HG02623 (cell line): ENCODE data around the gene NLGN3.
A peak's percentile ranks its signal among the peaks of the same experiment; 100 is the strongest.

ENCODE experiments used
- ATAC-seq: cut with Tn5 transposase; IDR thresholded peaks from one replicate; pipeline ENCODE4 v1.9.1; 2021; ENCODE audit warnings: moderate library complexity; ENCODE audit not compliant: unreplicated experiment

The NLGN3 gene

GRCh38 chrX:71144651-71145050, at the start of gene NLGN3:
Gene NLGN3 (plus strand): TSS chrX:71144841. CDS start chrX:71147750, 2,909 bp downstream.
- ATAC-seq: no peak

GRCh38 chrX:71095033-71095432, 49.6 kb upstream of the NLGN3 start:
- no peak for ATAC-seq

GRCh38 chrX:71095555-71095980, 49.1 kb upstream of the NLGN3 start, which contains the start of gene FOXO4:
Gene FOXO4 (plus strand): TSS chrX:71095851. CDS start chrX:71096529, 678 bp downstream.
- ATAC-seq: peak; percentile 93

GRCh38 chrX:71095981-71096759, 48.5 kb upstream of the NLGN3 start:
- ATAC-seq: no peak

GRCh38 chrX:71096760-71097032, 47.9 kb upstream of the NLGN3 start:
- ATAC-seq: no peak

- no peak for ATAC-seq
Observed at GRCh38 chrX:71098302-71098701, 46.3 kb upstream of the NLGN3 start.

- ATAC-seq: no peak
Observed at GRCh38 chrX:71098951-71099506, 45.6 kb upstream of the NLGN3 start.

GRCh38 chrX:71099736-71100135, 44.9 kb upstream of the NLGN3 start:
- ATAC-seq: no peak

- no peak for ATAC-seq
Observed at GRCh38 chrX:71100581-71101505, 43.8 kb upstream of the NLGN3 start.

GRCh38 chrX:71102292-71102691, 42.3 kb upstream of the NLGN3 start:
- no peak for ATAC-seq

- no peak for ATAC-seq
Observed at GRCh38 chrX:71103110-71103983, 41.3 kb upstream of the NLGN3 start.

GRCh38 chrX:71105628-71106027, 39.0 kb upstream of the NLGN3 start:
- no peak for ATAC-seq

- ATAC-seq: no peak
Observed at GRCh38 chrX:71106427-71106826, 38.2 kb upstream of the NLGN3 start, which contains the start of gene CXorf65. Gene CXorf65 (minus strand): TSS chrX:71106740. CDS start chrX:71106556, 184 bp downstream.

- no peak for ATAC-seq
Observed at GRCh38 chrX:71107245-71107644, 37.4 kb upstream of the NLGN3 start.

- ATAC-seq: no peak
Observed at GRCh38 chrX:71107762-71108360, 36.8 kb upstream of the NLGN3 start.

- ATAC-seq: no peak
Observed at GRCh38 chrX:71109051-71109450, 35.6 kb upstream of the NLGN3 start.

GRCh38 chrX:71111141-71111843, 33.3 kb upstream of the NLGN3 start, which contains the start of gene IL2RG:
Gene IL2RG (minus strand): TSS chrX:71111577. CDS start chrX:71111539, 38 bp downstream.
- ATAC-seq: peak; percentile 89

- peak; percentile 16 for ATAC-seq
Observed at GRCh38 chrX:71111921-71112431, 32.7 kb upstream of the NLGN3 start.

- no peak for ATAC-seq
Observed at GRCh38 chrX:71117358-71117757, 27.3 kb upstream of the NLGN3 start.
